DMS153 (cell line): ENCODE measurements around the gene MRPL9.

Experiments
- DNase-seq: peaks from one replicate; lab custom pipeline; 2025; lab: John Stamatoyannopoulos, UW

The MRPL9 gene

GRCh38 chr1:151711044-151711800 lies 52.1 kb downstream of the MRPL9 start:
- no peak for DNase-seq

- peak; percentile 11 for DNase-seq
Observed at GRCh38 chr1:151710187-151710840, 53.0 kb downstream of the MRPL9 start.
